ENCODE measurements around the gene ITGB2. TPM values are rescaled to one million over a fixed set of nuclear protein-coding genes. Genes with fewer than 3 reads are reported as not detected.

Gene ITGB2
- total RNA-seq, 1 donor from 2014 or later = 468 TPM

GRCh38 chr21:44892536-44893277, 28.0 kb downstream of the ITGB2 start:
- intact Hi-C loops (cut with DNase I) = no loop called here
- ATAC-seq (peak; percentile 69 to 76), DNase-seq (peak; percentile 81)
- no peaks in the 10 kb centered on the region for H3K9me3 ChIP-seq
- peaks cover 6% of the 10 kb centered on the region for H3K27me3 ChIP-seq (ENCODE audit: low read depth)
- H3K27ac ChIP-seq = no peak overlapping the region
- H3K4me1 ChIP-seq = peaks cover 15% of the 10 kb centered on the region
- H3K4me3 ChIP-seq = no peak overlapping the region
- peaks cover 21% of the 10 kb centered on the region for H3K36me3 ChIP-seq
- TF ChIP-seq CTCF (IDR thresholded peaks at IDR 0.05) = peak; percentile 86

- no peak for ATAC-seq
- TF ChIP-seq CTCF (IDR thresholded peaks at IDR 0.05) = no peak
- H3K27ac ChIP-seq = no peak overlapping the region
- no peaks in the 10 kb centered on the region for H3K9me3 ChIP-seq
- peaks cover 20% of the 10 kb centered on the region for H3K36me3 ChIP-seq
- DNase-seq = peak; percentile 33
- H3K4me3 ChIP-seq = no peak overlapping the region
- intact Hi-C loops (cut with DNase I) = no loop called here
- H3K27me3 ChIP-seq (ENCODE audit: low read depth) = peaks cover 6% of the 10 kb centered on the region
- H3K4me1 ChIP-seq = peaks cover 9% of the 10 kb centered on the region
Measured at GRCh38 chr21:44892095-44892494, 28.6 kb downstream of the ITGB2 start.

GRCh38 chr21:44891631-44892031, 29.1 kb downstream of the ITGB2 start:
- peaks cover 22% of the 10 kb centered on the region for H3K36me3 ChIP-seq
- ATAC-seq (no peak), DNase-seq (peak; percentile 46)
- H3K27me3 ChIP-seq (ENCODE audit: low read depth) = peaks cover 6% of the 10 kb centered on the region
- H3K9me3 ChIP-seq = no peaks in the 10 kb centered on the region
- peaks cover 4% of the 10 kb centered on the region for H3K4me1 ChIP-seq
- H3K4me3 ChIP-seq = no peak overlapping the region
- no peak overlapping the region for H3K27ac ChIP-seq
- intact Hi-C loops (cut with DNase I) = no loop called here
- TF ChIP-seq CTCF (IDR thresholded peaks at IDR 0.05) = no peak

- DNase-seq (no peak), ATAC-seq (no peak)
- TF ChIP-seq CTCF (IDR thresholded peaks at IDR 0.05) = no peak
- Histone ChIP-seq H3K4me3 (no peak overlapping the region), H3K27me3 (ENCODE audit: low read depth) (peaks cover 6% of the 10 kb centered on the region), H3K36me3 (peaks cover 25% of the 10 kb centered on the region), H3K9me3 (no peaks in the 10 kb centered on the region), H3K27ac (no peak overlapping the region), H3K4me1 (no peaks in the 10 kb centered on the region)
- intact Hi-C loops (cut with DNase I) = no loop called here
Measured at GRCh38 chr21:44890961-44891541, 29.6 kb downstream of the ITGB2 start.

GRCh38 chr21:44890338-44890931, 30.3 kb downstream of the ITGB2 start:
- DNase-seq = peak; percentile 45

More at GRCh38 chr21:44890338-44890931, 30.3 kb downstream of the ITGB2 start:
- no peak for TF ChIP-seq CTCF (IDR thresholded peaks at IDR 0.05)
- Histone ChIP-seq H3K4me1 (no peaks in the 10 kb centered on the region), H3K27ac (no peak overlapping the region), H3K4me3 (no peak overlapping the region), H3K9me3 (no peaks in the 10 kb centered on the region), H3K27me3 (ENCODE audit: low read depth) (peaks cover 6% of the 10 kb centered on the region), H3K36me3 (peaks cover 25% of the 10 kb centered on the region)
- intact Hi-C loops (cut with DNase I) = no loop called here
- no peak for ATAC-seq

Data from lower lobe of right lung (tissue), 2 donors.